Omental fat pad (tissue), 4 donors: ENCODE results near the gene CLEC16A. TPM values are rescaled to one million over a fixed set of nuclear protein-coding genes. Genes with fewer than 3 reads are reported as not detected.

Experiments
- ATAC-seq: fragments of 150-250 bp; one replicate; pipeline ENCODE4 v1.9.1; 2016; ENCODE audit warnings: mild to moderate bottlenecking, moderate library complexity; ENCODE audit not compliant: low FRiP score
- DNase-seq: peaks from one replicate; pipeline ENCODE4 v3.0.0-alpha.2; 2019; ENCODE audit warnings: low spot score
- total RNA-seq, 4 donors: library from RNA; depleted of rRNA; stranded (reverse); fragments of >200 nt; gene quantifications; one replicate each; pipeline ENCODE4 v1.1.0, GENCODE V29; 2016
- TF ChIP-seq, protein P1 (sequence below), 3 donors: fragments of 450-650 bp; IDR thresholded peaks; one replicate each; pipeline ENCODE4 v1.5.1; 2016 to 2017; ENCODE audit warnings: antibody characterized with exemption in 3 of 3, mild to moderate bottlenecking in 3 of 3, moderate library complexity in 2 of 3

CLEC16A gene
- total RNA-seq, 4 donors from 2014 or later, result 24.0 to 36.9 (median 29.5) TPM

DNA sequence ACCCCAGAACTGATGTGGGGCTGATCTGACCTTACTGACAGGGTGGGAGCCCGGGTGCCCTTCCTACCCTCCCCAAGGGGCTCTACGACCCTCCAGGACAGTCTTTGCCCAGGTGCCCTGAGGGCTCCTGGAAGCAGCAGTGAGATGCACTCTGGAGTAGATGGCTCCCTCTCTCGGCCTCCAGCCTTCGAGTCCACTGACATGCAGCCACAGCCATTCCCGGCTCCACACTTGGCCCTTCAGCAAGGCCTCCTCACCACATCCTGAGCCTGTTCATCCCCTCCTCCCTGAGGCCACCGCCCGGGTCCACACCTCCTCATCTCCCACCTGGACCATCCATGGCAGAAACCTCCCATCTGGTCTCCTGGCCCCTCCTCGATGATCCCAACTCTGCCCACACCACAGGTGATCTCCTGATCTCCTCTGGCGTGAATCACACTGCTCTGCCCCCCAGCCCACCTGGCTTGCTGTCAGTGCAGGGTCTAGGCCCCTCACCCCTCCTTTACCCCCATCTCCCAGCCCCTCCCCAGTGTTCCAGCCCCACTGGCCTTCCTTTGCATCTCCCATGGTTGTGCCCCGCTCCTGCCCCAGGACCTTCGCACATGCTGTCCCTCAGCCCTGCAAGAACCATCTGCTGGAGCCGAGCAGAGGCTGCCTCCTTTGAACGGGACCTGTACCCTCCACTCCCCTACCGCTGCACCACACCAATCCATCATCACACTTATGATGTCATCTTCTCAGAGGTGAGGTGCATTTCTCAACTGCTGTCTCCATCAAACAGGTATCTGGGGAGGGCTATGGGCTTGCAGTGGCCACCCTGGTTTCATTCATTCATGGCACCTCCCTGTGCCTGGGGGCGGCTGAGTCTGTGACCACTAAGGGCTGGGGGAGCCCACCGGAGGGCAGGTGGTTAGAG is 267.0 kb downstream of the CLEC16A start:
- TF ChIP-seq, protein P1, sequence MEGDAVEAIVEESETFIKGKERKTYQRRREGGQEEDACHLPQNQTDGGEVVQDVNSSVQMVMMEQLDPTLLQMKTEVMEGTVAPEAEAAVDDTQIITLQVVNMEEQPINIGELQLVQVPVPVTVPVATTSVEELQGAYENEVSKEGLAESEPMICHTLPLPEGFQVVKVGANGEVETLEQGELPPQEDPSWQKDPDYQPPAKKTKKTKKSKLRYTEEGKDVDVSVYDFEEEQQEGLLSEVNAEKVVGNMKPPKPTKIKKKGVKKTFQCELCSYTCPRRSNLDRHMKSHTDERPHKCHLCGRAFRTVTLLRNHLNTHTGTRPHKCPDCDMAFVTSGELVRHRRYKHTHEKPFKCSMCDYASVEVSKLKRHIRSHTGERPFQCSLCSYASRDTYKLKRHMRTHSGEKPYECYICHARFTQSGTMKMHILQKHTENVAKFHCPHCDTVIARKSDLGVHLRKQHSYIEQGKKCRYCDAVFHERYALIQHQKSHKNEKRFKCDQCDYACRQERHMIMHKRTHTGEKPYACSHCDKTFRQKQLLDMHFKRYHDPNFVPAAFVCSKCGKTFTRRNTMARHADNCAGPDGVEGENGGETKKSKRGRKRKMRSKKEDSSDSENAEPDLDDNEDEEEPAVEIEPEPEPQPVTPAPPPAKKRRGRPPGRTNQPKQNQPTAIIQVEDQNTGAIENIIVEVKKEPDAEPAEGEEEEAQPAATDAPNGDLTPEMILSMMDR (IDR thresholded peaks at IDR 0.05), result no peak
- ATAC-seq, result no peak
- no peak for DNase-seq

GRCh38 chr16:11211977-11212797 is 267.8 kb downstream of the CLEC16A start:
- DNase-seq (no peak), ATAC-seq (no peak)
- TF ChIP-seq, protein P1 (IDR thresholded peaks at IDR 0.05), result no peak

GRCh38 chr16:11212798-11213196 is 268.4 kb downstream of the CLEC16A start:
- no peak for DNase-seq
- TF ChIP-seq, protein P1 (IDR thresholded peaks at IDR 0.05), result no peak
- no peak for ATAC-seq

- ATAC-seq, result no peak
- no peak for DNase-seq
- TF ChIP-seq, protein P1 (IDR thresholded peaks at IDR 0.05), result no peak
Observed at GRCh38 chr16:11213373-11213772, 269.0 kb downstream of the CLEC16A start.

DNA sequence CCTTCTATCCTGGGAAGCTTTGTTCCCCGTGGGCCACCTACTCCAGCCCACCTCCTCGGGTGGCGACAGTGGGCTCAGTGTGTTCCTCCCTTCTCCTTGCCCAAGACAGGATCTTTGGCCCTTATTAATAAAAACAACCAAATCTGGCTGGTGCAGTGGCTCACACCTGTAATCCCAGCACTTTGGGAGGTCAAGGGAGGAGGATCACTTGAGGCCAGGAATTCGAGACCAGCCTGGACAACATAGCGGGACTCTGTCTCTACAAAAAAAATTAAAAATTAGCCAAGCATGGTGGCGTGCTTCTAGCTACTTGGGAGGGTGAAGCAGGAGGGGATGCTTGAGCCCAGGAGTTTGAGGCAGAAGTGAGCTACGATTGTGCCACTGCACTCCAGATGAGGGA is 269.4 kb downstream of the CLEC16A start:
- ATAC-seq (no peak), DNase-seq (no peak)
- TF ChIP-seq, protein P1 (IDR thresholded peaks at IDR 0.05), result no peak

- ATAC-seq (no peak), DNase-seq (no peak)
- TF ChIP-seq, protein P1 (IDR thresholded peaks at IDR 0.05), result no peak
Observed at GRCh38 chr16:11215935-11216556, 271.7 kb downstream of the CLEC16A start.
